NK-92 (cell line): ENCODE results near the gene TNFRSF21.
"Not testable (repeated sequence)": the region's sequence is repeated elsewhere in the genome, so short reads cannot be mapped to it uniquely, and the experiment has no call there.

Experiments used
- DNase-seq: peaks from one replicate; lab custom pipeline; 2025; ENCODE audit not compliant: unreplicated experiment; lab: John Stamatoyannopoulos, UW

Gene TNFRSF21, protein sequence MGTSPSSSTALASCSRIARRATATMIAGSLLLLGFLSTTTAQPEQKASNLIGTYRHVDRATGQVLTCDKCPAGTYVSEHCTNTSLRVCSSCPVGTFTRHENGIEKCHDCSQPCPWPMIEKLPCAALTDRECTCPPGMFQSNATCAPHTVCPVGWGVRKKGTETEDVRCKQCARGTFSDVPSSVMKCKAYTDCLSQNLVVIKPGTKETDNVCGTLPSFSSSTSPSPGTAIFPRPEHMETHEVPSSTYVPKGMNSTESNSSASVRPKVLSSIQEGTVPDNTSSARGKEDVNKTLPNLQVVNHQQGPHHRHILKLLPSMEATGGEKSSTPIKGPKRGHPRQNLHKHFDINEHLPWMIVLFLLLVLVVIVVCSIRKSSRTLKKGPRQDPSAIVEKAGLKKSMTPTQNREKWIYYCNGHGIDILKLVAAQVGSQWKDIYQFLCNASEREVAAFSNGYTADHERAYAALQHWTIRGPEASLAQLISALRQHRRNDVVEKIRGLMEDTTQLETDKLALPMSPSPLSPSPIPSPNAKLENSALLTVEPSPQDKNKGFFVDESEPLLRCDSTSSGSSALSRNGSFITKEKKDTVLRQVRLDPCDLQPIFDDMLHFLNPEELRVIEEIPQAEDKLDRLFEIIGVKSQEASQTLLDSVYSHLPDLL

GRCh38 chr6:47309291-47310130 lies at the start of gene TNFRSF21:
Gene TNFRSF21 (minus strand): TSS chr6:47309905. CDS start chr6:47309511, 394 bp downstream.
- no peak for DNase-seq

DNA sequence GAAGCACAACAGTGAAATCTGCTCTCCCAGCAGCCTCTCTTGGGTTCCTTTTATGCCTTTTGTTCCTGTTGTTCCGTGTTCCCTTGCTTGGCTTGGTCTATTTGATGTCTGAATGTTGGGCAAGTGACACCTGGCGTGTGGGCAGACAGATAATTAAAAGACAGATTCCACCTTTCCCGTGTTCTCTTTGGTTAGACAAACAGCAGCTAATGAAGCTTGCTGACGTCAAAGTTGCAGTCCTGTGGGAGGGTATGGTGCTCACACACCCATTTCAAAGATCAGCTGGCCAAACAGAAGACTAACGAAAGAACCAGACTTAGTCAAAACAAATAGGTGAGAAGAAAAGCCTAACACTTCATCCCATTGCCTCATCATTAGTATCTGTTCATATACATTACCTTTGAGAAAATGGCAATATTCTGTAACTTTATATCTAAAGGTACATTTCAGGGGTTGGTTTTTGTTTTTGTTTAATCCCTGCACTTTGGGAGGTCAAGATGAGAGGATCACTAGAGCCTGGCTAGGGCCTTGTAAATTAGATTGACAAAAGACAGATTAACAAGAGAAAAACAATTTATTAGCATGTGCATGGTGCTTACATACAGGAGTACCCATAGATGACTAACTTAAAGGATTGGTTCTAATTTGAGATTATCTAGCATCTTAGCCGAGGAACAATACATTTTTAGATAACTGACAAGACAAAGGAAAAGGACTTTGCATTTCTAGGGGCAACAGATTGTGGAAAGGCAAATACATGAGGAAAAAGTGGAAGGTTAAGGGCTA lies 48.9 kb upstream of the TNFRSF21 start:
- DNase-seq = no peak

DNA sequence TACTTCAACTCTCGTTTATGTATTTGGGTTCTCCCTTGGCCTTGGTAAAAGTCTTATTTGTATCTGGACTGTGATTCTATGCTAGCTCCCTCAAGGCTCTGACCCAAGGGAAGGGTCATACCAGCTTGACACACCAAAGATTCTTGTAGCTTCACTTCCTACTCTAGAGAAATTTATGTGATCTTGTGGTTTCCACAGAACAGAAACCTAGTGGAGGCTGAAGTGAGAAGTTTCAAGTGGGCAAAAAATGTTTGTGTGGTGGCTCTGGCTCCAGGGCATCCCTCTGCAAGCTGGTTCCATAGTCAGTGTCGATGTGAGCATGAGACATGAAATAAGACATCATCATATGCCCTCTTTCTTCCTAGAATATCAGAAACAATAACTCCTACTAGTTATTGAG lies 48.1 kb upstream of the TNFRSF21 start:
- no peak for DNase-seq

GRCh38 chr6:47355496-47355895 lies 45.8 kb upstream of the TNFRSF21 start:
- DNase-seq = no peak

DNA sequence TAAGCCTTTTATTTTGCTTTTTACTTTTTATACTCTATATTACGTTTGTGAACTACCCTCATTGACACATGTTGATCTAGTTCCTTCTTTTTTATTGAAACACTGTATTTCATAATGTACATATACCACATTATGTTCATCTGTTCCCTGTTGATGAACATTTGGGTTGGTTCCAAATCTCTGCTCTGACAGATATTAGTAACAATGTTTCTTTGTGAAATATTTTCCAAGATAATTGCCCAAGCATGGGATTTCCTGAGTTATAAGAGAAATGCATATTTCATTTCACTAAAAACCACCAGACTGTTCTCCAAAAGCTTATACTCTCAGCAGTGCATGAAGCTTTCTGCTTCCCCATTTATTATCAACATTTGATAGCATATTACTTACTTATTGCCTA lies 44.2 kb upstream of the TNFRSF21 start:
- no peak for DNase-seq

DNA sequence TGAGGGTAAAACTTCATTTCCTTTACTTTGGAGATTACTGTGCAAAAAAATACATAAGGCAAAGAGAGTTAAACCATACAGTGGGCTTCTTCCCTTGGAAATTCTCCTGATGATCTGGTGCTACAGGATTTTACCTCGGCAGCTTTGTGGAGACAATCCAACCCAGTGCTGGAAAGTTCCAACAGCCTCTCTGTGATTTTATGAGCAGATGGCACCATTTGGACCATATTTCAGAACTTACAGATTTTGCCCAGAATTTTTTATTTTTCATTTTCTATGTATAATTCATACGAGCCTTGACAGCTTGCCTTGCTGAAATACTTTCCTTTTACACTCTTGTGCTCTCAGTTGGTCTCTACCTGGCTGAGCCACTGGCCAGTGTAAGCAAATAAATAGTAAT lies 43.3 kb upstream of the TNFRSF21 start:
- no peak for DNase-seq

- DNase-seq = no peak
Measured at GRCh38 chr6:47352194-47352920, 42.7 kb upstream of the TNFRSF21 start.

DNA sequence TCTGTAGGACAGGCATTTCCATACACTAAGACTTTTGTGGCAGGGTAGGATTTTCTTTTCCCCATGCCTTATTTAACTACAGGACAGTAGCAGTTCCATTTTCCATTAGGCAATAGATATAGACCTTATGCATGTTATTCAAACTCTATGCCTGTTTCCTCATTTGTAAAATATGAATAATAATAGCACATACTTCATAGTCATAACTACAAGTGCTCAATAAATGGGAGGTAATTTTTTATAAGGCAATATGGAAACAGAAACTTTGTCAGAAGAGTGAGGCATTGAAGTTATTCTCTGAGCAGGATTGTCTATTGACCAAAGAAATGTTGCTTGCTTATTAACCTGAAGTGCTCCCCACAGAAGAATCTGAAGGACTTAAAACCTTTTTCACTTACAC lies 41.9 kb upstream of the TNFRSF21 start:
- no peak for DNase-seq

- no peak for DNase-seq
Measured at GRCh38 chr6:47349931-47350330, 40.2 kb upstream of the TNFRSF21 start.

- DNase-seq = no peak
Measured at GRCh38 chr6:47348316-47348863, 38.7 kb upstream of the TNFRSF21 start.

GRCh38 chr6:47345761-47346160 lies 36.1 kb upstream of the TNFRSF21 start:
- DNase-seq = no peak

- DNase-seq = no peak
Measured at GRCh38 chr6:47344022-47344421, 34.3 kb upstream of the TNFRSF21 start.

DNA sequence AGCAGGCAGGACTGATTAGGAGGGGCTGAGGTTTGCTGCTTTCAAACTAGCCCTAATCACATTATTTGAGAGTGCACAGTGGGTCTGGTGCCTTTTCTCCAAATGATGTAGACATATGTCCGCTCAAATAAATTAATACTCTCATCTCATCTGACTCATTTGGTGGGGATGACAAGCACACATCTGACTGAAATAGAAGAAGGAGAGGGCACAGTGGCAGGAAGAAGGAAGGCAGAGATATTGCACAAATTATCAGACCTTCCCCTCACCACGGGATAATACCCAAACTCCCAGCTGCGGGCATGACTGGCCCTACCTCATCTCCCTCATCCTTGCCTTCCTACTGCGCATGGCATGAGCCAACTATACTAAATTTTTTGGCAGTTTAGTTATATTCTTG lies 33.9 kb upstream of the TNFRSF21 start:
- no peak for DNase-seq

DNA sequence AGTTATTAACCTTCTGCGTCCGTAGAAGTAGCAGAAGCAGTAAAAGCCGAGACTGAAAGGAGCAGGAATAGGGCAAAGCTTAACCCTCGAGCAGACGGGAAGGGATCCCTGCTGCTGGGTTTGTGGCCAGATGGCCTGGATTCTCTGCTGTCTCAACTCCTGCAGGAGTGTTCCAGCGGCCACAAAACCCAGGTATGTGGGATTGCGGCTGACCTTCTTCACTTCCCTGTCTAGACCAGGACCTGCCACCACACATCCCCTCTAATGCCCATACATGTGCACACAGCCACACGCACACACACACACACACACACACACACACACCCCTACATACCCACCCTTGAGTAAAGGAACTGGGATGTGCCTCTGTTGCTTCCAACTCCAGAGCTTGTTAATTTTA lies 33.1 kb upstream of the TNFRSF21 start:
- DNase-seq = no peak

GRCh38 chr6:47337519-47337918 lies 27.8 kb upstream of the TNFRSF21 start:
- DNase-seq = no peak

DNA sequence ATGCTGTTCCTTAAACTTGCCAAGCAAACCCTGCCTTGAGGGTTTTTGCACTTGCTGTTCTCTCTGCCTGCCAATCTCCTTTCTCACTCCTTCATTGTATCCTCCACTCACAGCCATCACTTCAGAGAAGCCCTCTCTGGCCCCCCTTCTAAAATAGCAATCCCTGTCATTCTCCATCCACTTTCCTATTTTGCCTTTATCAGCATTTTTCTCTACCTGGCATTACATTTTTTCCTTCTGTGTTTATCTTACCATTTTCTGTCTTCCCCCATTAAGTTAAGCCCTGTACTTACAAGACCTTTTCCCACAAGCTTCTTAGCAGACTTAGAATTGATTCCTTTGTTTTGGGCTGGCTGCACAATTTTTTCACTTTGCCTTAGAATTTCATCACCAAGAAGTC lies 26.6 kb upstream of the TNFRSF21 start:
- no peak for DNase-seq

DNA sequence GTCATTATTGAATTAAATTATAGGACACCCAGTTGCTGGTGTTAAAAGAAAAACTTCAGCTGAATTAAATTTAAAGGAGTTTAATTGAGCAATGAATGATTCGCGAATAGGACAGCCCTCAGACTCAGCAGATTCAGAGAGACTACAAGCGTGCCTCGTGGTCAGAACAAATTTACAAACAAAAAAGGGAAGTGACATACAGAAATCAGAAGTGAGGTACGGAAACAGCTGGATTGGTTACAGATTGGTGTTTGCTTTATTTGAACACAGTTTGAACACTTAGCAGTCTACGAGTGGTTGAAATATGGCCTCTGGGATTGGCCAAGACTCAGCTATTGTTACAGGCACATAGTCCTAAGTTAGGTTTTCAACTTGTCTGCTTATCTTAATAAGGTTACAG lies 25.8 kb upstream of the TNFRSF21 start:
- DNase-seq = no peak

GRCh38 chr6:47334334-47334733 lies 24.6 kb upstream of the TNFRSF21 start:
- no peak for DNase-seq

DNA sequence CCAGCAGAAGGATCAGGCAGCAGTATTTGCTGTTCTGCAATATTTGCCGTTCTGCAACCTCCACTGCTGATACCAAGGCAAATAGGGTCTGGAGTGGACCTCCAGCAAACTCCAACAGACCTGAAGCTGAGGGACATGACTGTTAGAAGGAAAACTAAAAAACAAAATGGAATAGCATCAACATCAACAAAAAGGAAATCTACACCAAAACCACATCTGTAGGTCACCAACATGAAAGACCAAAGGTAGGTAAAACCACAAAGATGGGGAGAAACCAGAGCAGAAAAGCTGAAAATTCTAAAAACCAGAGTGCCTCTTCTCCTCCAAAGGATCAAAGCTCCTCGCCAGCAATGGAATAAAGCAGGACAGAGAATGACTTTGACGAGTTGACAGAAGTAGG lies 18.9 kb upstream of the TNFRSF21 start:
- DNase-seq = not testable (repeated sequence)

- not testable (repeated sequence) for DNase-seq
Measured at GRCh38 chr6:47328139-47328538, 18.4 kb upstream of the TNFRSF21 start.
